ENCODE data around the gene CYP4A22.

GRCh38 chr1:47183308-47184089, 46.3 kb downstream of the CYP4A22 start:
- TF ChIP-seq CTCF (IDR thresholded peaks at IDR 0.05) = no peak
- TF ChIP-seq POLR2A (IDR thresholded peaks at IDR 0.05) = no peak

Measured in adrenal gland (tissue), 5 donors.